HTR-8/SVneo (cell line): Measurements from ENCODE around the gene HRH2.

Experiments used
- DNase-seq: peaks from one replicate; pipeline ENCODE4 v3.0.0; 2011; ENCODE audit warnings: low spot score, mixed read lengths; ENCODE audit not compliant: insufficient read length
- FAIRE-seq: peaks from 2 replicates; lab custom pipeline; 2011; peaks lifted over from hg19 to GRCh38; lab: Jason Lieb, UNC

The HRH2 gene

DNA sequence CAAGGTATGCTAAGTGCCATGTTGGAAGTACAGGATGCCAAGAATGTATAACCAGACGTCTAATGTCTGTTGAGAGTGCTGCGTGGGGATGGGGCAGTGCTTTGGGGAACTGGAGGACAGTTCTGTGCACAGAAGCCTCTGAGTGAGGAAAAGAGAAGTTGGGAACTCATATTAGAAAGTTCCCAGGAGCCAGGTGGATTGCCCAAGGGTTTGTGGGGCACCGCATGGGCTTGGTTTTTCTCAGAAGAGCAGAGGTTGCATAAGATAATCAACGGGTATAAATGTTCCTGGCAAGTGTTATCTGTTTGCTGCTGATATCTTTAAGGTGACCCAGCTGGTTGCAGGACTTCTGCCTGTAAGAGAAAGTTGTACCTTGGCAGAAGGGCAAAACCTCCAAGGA lies 13.1 kb downstream of the HRH2 start:
- FAIRE-seq, result no peak
- DNase-seq, result no peak

DNA sequence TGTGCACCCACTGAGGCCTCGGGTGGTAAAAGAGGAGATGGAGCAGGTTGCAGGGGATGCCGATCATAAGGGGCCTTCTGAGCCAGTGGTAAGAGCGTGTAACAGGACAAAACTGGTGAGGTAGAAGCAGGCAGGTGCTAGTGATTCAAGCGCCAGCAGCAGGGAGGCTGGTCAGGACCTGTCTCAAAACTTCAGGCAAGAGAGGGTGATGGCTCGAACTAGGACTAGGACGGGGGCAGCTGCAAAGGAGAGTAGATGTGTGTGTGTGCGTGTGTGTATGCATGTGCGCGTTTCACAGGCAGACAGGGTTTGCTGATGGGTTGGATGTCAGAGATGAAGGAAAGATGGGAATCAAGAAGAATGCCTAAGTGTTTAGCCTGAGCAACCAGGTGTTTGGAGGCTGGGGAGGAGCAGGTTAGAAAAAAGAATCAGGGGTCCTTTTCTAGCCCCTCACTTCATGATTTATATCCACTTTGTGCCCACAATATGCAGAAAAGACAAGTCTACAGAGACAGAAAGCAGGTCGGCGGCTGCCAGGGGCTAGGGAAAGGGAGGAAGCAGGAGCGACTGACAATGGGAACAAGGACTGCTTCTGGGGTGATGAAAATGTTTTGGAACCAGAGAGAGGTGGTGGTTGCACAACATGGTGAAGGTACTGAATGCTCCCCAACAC lies 15.2 kb downstream of the HRH2 start:
- FAIRE-seq, result no peak

DNA sequence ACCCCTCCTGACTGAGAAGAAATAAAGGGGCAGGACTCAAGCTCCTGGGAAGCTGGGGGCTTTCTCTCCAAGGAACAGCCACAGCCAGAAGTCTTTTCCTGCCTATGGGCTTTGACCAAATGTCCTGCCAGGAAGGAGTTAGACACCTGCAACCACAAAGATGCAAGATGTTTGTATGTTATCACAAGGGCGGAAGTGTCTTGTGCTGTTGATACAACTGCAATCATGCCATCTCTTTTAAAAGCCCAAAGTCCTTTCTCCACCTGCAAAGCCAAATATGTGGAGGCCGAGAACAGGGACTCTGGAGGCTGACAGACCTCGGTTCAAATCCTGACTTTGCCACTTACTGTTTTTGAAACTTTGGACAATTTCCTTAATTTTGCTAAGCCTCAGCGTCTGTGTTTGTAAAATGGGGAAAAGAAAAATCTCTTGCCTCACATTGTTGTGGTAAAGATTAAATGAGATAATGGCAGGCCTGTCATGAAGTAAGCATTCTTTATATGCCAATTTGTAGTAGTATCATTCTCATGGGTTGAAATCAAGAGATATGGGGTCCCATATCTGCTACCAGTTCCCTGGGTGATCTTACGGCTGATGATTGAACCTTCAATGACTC lies 17.0 kb downstream of the HRH2 start:
- FAIRE-seq, result no peak

More for the DNA sequence above, 15.2 kb downstream of the HRH2 start:
- no peak for DNase-seq

DNA sequence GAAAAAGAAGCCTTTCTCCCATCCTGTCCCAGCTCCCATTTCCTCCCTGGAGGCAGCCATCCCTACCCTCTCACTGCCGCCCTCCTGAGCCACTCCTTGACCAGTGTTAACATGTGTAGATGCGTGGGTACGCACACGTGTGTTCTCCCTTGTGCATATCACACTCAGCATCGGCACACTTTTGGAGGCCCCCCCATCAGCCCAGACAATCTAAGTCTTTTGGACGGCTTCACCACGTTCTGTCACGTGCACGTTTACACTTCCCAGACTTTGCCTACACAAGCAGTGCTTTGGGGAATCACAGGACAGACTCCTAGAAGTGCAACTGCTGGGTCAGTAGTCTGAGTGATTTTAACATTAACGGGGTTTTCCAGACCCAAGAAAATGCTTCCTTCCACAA lies 18.0 kb downstream of the HRH2 start:
- DNase-seq (no peak), FAIRE-seq (no peak)

More for the DNA sequence above, 17.0 kb downstream of the HRH2 start:
- DNase-seq, result no peak

DNA sequence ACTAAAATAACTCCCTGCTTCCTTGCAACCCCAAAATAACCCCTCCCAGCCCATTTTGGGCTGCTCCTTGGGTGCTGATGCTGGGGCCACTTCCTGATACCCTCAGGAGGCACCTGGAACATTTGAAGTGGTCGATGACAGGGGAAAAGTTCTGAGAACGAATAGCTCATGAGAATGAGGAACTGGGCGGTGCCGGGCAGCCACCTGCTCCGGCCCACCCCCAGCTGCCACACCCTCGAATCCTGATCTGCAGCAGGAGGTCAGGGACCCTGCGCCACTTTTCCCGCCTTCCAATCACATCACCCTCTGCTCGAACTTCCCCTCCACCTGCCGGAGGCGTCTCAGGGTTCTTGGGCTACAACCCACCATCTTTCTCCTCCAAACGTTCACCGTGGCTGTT lies 19.7 kb downstream of the HRH2 start:
- no peak for DNase-seq
- no peak for FAIRE-seq

DNA sequence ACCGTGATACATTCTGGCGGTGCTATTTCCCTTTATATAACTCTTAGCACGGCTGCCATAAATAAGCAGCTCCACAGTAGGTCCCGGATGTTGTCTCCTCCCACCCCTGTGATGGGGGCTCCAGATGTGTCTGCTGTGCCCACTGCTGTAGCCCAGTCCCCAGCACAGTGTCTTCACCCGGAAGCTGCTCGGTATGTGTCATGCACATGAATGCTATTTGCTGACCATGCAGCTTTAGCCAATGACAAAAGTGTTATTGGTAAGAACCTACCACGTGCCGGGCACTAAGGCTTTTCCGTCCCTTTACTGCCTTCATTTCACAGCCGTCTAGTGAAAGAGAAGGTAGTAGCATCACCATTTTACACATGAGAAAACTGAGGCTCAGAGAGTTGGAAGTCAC lies 20.2 kb downstream of the HRH2 start:
- no peak for FAIRE-seq
- no peak for DNase-seq

DNA sequence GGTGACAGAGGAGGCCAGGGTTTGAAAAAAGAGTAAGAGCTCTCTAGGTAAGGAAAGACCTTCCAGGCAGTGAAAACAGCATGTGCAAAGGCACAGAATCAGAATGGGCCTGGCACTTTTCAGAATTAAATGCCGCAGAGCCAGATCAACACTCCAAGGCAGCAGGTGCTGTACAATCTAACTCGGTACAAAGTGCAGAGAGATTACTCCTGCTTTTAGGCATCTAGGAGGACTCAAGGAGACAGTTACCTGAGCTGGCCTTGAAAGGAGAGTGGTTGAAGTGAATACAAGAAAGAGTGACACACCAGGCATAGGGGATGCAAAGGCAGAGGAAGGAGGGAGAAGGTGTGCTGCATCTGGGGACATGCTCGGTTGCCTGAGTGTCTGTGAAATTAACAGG lies 21.5 kb downstream of the HRH2 start:
- FAIRE-seq (no peak), DNase-seq (no peak)

DNA sequence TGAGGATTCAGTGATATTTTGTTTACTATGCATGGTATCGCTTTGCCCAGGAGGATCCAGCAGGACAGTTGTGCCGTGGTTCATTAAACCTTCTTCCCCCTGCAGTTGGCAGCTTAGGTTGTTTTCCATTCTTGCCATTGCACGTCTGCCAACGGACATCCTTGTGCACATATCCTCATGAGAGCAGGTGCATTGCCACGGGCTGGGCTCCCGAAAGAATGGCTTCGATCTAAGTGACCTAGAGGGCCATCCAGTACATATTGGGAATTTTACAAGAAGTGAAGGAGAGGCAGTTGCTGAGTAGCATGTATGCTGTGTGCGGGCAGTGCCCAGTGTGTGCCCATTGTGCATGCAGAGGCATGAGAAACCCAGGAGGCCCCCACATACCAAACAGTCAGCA lies 22.1 kb downstream of the HRH2 start:
- no peak for DNase-seq
- FAIRE-seq, result no peak

DNA sequence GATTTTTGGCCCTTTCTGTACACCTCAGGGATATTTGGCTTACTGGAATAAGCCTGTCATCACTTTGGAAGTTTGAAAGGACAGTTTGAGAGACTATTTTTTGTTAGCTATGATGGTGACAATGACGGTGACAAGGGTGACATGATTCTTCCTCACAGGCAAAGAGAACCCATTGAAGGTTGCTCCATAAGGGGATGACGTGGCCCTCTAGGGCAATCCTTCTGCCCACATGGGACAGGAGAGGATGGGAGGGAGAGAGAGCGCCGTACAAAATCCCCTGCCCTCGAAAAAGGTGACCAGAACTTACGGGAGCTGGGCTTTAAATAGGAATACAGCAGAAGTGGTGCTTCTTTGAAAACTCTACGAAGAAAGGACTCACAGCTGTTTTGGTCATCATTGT lies 22.6 kb downstream of the HRH2 start:
- DNase-seq, result no peak
- FAIRE-seq, result no peak

DNA sequence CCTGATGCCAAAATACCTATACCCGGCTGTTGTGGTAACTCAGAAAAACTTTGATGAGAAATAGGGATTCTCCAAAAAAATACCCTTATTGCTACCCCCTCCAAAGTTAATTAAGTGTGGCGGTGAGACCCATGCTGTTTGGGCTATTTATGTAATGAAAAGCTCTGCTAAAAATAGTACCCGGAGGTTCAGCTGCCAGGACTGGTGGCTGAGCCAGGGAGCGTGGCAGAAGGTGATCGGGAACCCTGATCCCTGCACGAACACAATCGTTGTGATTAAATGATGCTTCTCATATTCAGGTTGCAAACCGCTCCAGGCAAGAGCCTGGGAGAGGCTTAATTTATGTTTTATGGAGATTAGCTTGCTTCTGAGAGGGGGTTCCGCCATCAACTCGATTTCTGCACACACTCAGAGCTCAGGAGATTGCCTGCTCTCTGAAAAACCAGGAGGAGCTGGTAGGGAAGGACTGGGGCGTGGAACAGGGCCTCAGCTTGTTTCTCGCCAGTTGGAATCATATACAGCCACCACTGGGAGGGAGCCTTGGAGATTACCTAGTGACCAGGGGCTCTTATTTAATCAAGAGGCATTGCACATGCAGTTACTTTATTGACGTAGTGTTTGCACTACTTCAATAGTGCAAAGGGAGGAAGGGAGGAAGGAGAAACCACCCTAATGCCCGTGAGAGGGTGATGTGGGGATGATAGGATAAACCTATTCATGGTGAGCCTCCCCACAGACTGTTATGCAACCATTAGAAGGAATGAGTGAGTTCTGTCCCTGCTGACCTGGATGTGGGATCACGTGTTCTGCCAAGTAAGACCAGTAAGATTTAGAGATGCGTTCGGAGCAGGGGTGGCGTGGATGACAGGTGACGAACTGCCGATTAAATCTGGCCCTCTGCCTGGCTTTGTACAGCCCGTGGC lies 23.4 kb downstream of the HRH2 start:
- DNase-seq (no peak), FAIRE-seq (no peak)

DNA sequence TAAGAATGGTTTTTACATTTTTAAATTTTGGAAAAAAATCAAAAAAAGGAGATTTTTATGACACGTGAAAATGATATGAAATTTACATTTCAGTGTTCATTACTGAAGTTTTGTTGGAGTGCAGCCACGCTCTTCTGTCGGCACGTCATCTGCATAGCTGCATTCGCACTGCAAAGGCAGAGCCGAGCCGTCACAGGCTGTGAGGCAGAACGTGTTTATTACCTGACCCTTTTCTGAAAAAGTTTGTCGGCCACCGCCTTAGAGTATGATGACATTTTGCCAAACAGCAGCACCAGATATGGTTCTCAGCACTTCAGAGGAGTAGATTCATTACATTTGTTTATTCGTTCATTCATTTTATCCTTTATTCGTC lies 24.1 kb downstream of the HRH2 start:
- FAIRE-seq, result no peak
- DNase-seq, result no peak

DNA sequence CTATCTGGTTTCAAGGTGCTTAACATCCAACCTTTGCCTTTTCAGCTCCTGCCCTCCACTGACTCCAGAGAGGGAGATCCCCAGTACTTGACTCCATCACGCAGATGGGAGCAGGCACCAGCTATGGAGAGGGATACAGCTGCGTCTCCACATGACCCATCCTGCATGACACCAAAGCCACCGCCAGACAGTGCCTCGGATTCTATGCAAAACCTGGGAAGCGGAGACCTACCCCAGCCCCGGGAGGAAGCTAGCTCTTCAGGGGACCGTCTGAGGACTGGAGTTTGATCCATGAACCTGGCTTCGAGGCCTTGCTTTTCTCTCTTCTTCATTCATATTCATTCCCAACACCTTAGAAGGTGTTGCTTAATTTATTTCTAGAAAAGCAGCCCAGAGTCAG lies 24.8 kb downstream of the HRH2 start:
- no peak for FAIRE-seq

DNA sequence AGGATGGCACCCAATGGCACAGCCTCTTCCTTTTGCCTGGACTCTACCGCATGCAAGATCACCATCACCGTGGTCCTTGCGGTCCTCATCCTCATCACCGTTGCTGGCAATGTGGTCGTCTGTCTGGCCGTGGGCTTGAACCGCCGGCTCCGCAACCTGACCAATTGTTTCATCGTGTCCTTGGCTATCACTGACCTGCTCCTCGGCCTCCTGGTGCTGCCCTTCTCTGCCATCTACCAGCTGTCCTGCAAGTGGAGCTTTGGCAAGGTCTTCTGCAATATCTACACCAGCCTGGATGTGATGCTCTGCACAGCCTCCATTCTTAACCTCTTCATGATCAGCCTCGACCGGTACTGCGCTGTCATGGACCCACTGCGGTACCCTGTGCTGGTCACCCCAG lies 25.4 kb downstream of the HRH2 start:
- DNase-seq (no peak), FAIRE-seq (no peak)

More for the DNA sequence above, 24.8 kb downstream of the HRH2 start:
- DNase-seq, result no peak

DNA sequence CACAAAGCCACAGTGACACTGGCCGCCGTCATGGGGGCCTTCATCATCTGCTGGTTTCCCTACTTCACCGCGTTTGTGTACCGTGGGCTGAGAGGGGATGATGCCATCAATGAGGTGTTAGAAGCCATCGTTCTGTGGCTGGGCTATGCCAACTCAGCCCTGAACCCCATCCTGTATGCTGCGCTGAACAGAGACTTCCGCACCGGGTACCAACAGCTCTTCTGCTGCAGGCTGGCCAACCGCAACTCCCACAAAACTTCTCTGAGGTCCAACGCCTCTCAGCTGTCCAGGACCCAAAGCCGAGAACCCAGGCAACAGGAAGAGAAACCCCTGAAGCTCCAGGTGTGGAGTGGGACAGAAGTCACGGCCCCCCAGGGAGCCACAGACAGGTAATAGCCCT lies 26.1 kb downstream of the HRH2 start:
- DNase-seq (no peak), FAIRE-seq (no peak)

DNA sequence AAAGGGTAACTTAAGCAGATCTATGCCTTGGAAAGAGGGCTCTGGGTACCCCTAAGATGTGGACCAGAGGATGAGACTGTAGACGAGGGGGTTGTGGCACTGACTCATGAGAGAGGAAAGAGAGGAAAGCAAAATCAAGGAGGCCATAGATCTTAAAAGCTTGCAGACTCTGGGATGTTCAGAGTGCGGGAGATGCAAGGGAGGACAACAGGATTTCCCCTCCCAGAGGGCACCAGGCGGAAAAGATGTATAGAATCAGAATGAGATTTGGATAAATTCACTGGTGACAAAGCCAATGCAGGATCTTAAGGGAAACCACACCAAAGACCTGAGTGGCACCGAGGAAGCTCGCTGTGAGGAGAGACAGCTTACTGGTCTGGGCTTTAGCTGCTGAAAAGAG lies 27.1 kb downstream of the HRH2 start:
- DNase-seq (no peak), FAIRE-seq (no peak)

DNA sequence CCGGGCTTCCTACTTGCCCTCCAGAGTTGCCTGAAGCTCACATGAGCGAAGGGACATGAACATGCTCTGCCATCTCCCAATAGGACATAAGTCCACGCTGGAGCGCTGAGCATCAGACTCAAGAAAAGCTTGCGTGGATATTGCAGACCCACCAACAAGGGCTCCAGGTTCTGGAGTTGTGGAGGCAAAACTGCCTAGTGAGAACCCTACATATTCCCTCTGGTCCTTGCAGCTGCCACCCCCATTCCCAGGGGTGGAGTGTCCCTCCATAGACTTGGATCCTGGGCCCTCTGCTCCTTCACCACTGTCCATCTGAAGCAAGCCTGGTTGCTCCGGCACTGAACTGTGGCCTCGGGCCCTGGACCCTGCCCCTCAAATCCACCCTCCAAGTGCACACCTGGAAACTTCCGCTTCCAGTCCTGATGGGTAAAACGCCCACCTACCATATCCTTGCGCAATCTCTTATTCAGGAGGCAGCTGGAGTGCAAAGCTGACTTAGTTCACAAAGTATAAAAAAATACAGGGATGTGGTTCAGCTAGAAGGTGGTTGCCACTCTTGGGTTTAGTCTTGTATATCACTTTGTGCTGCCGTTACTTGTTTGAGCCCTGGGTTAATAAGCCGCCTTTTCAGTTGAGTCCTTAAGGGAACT lies 28.0 kb downstream of the HRH2 start:
- no peak for FAIRE-seq

DNA sequence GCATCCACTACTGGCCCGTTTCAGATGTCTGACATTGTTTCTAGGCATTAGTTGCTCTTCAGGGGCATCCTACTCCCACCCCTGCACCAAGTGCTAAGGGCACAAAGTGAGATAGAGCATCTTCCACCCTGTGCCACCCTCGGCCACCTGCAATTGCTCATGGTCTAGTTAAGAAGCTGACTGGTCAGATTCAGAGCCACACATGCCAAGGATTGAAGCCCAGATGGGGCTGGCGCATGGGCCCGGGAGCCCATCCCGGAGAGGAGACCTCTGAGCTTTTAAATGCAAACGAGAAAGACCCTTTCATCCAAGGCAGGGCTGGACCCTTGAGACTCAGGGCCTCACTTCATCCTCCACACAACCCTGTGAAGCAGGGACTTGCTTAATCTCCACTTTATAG lies 28.5 kb downstream of the HRH2 start:
- DNase-seq (no peak), FAIRE-seq (no peak)

More for the DNA sequence above, 28.0 kb downstream of the HRH2 start:
- no peak for DNase-seq

DNA sequence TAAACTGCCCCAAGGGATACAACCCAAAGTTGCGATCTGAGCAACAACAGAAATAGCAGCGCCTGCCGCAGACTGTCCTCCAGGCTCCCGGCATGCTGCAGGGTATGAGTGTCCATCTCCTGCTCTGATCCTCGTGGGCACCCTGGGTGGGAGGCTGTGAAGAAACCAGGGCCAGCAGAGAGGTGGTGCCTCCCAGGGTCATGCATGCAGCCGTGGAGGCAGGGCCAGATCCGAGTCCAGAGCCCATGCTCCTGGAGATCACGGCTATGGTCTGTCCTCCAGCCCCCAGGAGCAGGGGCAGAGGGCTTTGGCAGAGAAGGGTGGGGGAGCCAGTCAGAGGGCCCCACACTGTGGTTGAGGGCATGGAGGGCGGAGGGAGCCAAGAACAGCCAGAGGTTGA lies 29.0 kb downstream of the HRH2 start:
- no peak for DNase-seq
- no peak for FAIRE-seq

DNA sequence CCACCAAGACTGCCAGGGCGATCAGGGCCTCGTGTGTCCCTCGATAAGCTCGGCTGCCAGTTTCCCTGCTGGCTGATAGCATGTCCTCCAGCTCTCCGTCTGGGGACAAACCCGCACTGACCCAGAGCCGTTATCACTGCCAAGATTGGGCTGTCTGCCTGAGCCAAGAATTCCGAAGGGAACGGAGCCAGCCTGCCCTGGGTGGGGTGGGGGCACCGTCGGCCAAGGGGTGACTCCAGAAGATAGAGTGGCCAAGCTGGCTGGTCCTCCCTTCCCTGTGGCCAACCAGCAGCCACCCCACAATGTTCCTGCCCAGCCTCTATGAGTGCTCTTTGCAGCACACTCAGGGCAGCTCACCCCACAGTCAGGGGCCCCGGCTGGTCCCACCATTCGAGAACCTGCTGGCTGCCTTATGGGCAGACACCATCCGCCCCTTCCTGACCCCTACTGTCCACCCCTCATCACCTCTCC lies 29.4 kb downstream of the HRH2 start:
- DNase-seq (no peak), FAIRE-seq (no peak)

DNA sequence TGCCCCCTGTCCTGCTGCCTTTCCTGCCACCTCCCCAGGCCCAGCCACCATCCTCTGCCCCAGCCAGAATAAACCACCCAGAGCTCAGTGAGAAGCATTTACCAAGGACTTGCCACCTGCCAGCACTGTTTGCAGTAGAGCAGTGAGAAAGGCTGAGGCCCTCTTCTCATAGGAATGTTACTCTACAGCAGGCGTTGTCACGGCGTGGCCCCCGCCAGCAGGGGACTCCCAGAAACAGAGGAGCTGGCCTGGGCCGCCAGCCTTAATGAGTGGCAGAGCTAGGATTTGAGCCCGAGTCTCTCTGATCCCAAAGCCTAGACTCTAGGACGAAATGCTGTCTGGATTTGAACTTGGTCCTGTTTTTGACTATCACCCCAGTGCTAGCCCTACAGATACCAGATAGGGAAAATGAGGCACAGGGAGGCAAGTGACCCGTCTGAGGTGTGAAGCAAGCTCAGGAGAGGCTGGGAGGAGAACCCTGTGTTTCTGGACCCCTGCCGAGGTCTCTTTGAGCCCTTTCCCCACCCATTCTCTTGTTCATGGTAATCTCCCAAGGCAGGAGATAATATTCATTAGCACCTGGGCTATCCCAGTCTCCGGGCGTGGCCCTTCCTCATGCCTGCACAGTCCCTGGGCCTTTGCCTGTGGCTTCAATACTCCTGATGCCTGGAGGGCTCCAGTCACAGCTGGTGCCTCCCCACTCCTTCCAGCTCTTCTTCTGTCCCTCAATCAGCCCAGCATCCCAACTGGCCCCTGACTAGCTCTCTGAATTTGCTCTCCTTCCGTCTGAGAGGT lies 30.7 kb downstream of the HRH2 start:
- no peak for FAIRE-seq

More for the DNA sequence above, 30.7 kb downstream of the HRH2 start:
- DNase-seq, result no peak
